Neural cell (in vitro differentiated cells): Measurements from ENCODE around the gene MGAT4C.

Source experiments
- EZH2 ChIP-seq: fragments of 200-600, 300-800 bp; shearing (Covaris generic), sonication (generic); IDR thresholded peaks from 2 replicates; pipeline ENCODE4 v1.6.1; 2014; ENCODE audit warnings: antibody characterized with exemption, low read length, borderline replicate concordance, mild to moderate bottlenecking; ENCODE audit not compliant: insufficient read depth, poor library complexity, severe bottlenecking
- TAF1 ChIP-seq: IDR thresholded peaks from 2 replicates; pipeline ENCODE4 v1.6.1; 2012; ENCODE audit warnings: low read depth
- TF ChIP-seq, protein P1 (sequence below): fragments of 450-650 bp; IDR thresholded peaks from 2 replicates; pipeline ENCODE4 v1.5.1; 2014; ENCODE audit warnings: antibody characterized with exemption, mild to moderate bottlenecking, moderate library complexity; ENCODE audit not compliant: poor library complexity, severe bottlenecking

DNA sequence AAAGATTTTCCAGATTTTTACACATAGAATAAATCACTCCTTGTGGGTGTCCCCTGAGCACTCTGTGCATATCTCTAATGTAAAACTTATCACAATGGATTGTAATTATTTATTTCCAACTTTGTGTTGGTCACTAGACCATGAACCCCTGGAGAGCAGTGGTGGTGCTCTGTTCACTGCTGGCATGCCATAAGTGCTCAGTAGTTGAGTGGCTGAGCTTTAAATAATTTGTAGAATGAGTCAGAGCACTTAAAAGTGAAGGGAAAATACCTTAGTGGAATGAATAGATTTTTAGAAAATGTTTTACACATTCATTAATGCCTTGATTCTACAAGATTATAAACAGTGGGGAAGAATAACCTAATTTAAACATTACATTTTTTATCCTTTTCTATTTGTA is 6.3 kb downstream of the MGAT4C start:
- no peak for TF ChIP-seq EZH2
- no peak for TF ChIP-seq TAF1
- TF ChIP-seq, protein P1, sequence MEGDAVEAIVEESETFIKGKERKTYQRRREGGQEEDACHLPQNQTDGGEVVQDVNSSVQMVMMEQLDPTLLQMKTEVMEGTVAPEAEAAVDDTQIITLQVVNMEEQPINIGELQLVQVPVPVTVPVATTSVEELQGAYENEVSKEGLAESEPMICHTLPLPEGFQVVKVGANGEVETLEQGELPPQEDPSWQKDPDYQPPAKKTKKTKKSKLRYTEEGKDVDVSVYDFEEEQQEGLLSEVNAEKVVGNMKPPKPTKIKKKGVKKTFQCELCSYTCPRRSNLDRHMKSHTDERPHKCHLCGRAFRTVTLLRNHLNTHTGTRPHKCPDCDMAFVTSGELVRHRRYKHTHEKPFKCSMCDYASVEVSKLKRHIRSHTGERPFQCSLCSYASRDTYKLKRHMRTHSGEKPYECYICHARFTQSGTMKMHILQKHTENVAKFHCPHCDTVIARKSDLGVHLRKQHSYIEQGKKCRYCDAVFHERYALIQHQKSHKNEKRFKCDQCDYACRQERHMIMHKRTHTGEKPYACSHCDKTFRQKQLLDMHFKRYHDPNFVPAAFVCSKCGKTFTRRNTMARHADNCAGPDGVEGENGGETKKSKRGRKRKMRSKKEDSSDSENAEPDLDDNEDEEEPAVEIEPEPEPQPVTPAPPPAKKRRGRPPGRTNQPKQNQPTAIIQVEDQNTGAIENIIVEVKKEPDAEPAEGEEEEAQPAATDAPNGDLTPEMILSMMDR, result no peak
